Measurements from ENCODE around the gene FRMD4A. TPM values are rescaled to one million over a fixed set of nuclear protein-coding genes. Genes with fewer than 3 reads are reported as not detected.

The FRMD4A gene
- total RNA-seq, 1 donor from 2014 or later: 236 TPM

DNA sequence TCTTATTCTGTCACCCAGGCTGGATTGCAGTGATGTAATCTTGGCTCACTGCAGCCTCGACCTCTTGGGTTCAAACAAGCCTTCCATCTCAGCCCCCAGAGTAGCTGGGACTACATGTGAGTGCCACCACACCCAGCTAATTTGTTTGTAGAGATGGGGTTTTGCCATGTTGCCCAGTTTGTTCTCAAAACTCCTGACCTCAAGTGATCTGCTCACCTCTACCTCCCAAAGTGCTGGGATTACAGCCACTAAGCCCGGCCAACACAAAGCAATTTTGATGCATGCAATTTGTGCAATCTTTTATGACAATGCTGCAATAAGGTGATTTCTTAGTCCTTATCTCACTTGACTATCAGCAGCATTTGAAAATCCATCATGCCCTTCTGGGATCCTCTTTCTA lies 333.1 kb downstream of the FRMD4A start:
- Mint-ChIP-seq H3K4me1 (ENCODE audit: unreplicated experiment) (peaks cover 68% of the 10 kb centered on the region), H3K36me3 (ENCODE audit: unreplicated experiment) (peaks cover 46% of the 10 kb centered on the region), H3K27ac (ENCODE audit: unreplicated experiment) (peak overlapping the region; percentile 45), H3K9me3 (ENCODE audit: unreplicated experiment) (no peaks in the 10 kb centered on the region), H3K4me3 (ENCODE audit: unreplicated experiment) (no peak overlapping the region), H3K27me3 (ENCODE audit: unreplicated experiment) (no peaks in the 10 kb centered on the region)
- no peak for DNase-seq (ENCODE audit: extremely low spot score, unreplicated experiment)
- TF ChIP-seq CTCF (IDR thresholded peaks at IDR 0.05): no peak

DNA sequence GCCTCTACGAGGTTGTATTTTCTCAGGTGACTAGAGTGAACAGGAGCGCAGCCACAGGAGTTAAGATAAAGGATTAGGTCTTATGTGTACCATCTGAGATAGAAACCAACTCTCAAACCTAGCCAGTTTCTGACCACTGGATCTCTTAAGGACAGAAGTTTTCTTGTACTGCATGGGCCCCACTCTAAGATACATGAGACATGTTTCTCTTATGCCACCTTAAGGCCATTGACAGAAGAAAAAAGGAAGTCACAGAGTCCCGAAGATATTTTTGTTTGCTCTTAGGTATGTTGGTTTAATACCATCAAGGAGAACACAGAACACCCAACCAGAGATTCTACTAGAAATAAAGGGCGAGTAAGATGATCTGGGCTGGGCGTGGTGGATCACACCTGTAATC lies 335.8 kb downstream of the FRMD4A start:
- Mint-ChIP-seq H3K4me3 (ENCODE audit: unreplicated experiment) (no peak overlapping the region), H3K27me3 (ENCODE audit: unreplicated experiment) (no peaks in the 10 kb centered on the region), H3K27ac (ENCODE audit: unreplicated experiment) (peak overlapping the region; percentile 56), H3K36me3 (ENCODE audit: unreplicated experiment) (peaks cover 36% of the 10 kb centered on the region), H3K9me3 (ENCODE audit: unreplicated experiment) (no peaks in the 10 kb centered on the region), H3K4me1 (ENCODE audit: unreplicated experiment) (peaks cover 76% of the 10 kb centered on the region)
- no peak for DNase-seq (ENCODE audit: extremely low spot score, unreplicated experiment)
- TF ChIP-seq CTCF (IDR thresholded peaks at IDR 0.05): no peak

- Mint-ChIP-seq H3K4me3 (ENCODE audit: unreplicated experiment) (no peak overlapping the region), H3K4me1 (ENCODE audit: unreplicated experiment) (peaks cover 81% of the 10 kb centered on the region), H3K36me3 (ENCODE audit: unreplicated experiment) (peaks cover 28% of the 10 kb centered on the region), H3K27me3 (ENCODE audit: unreplicated experiment) (no peaks in the 10 kb centered on the region), H3K9me3 (ENCODE audit: unreplicated experiment) (no peaks in the 10 kb centered on the region), H3K27ac (ENCODE audit: unreplicated experiment) (peak overlapping the region; percentile 66)
- no peak for DNase-seq (ENCODE audit: extremely low spot score, unreplicated experiment)
- TF ChIP-seq CTCF (IDR thresholded peaks at IDR 0.05): no peak
Observed at GRCh38 chr10:13993673-13994089, 337.0 kb downstream of the FRMD4A start.

- TF ChIP-seq CTCF (IDR thresholded peaks at IDR 0.05): no peak
- no peak for DNase-seq (ENCODE audit: extremely low spot score, unreplicated experiment)
- Mint-ChIP-seq H3K4me3 (ENCODE audit: unreplicated experiment) (no peak overlapping the region), H3K27me3 (ENCODE audit: unreplicated experiment) (no peaks in the 10 kb centered on the region), H3K4me1 (ENCODE audit: unreplicated experiment) (peaks cover 81% of the 10 kb centered on the region), H3K9me3 (ENCODE audit: unreplicated experiment) (no peaks in the 10 kb centered on the region), H3K27ac (ENCODE audit: unreplicated experiment) (peak overlapping the region; percentile 66), H3K36me3 (ENCODE audit: unreplicated experiment) (peaks cover 28% of the 10 kb centered on the region)
Observed at GRCh38 chr10:13993169-13993568, 337.6 kb downstream of the FRMD4A start.

- H3K27me3 Mint-ChIP-seq (ENCODE audit: unreplicated experiment): no peaks in the 10 kb centered on the region
- TF ChIP-seq CTCF (IDR thresholded peaks at IDR 0.05): no peak
- no peak for DNase-seq (ENCODE audit: extremely low spot score, unreplicated experiment)
- no peaks in the 10 kb centered on the region for H3K9me3 Mint-ChIP-seq (ENCODE audit: unreplicated experiment)
- H3K27ac Mint-ChIP-seq (ENCODE audit: unreplicated experiment): peak overlapping the region; percentile 96
- peaks cover 24% of the 10 kb centered on the region for H3K36me3 Mint-ChIP-seq (ENCODE audit: unreplicated experiment)
- peaks cover 79% of the 10 kb centered on the region for H3K4me1 Mint-ChIP-seq (ENCODE audit: unreplicated experiment)
- peak overlapping the region; percentile 49 for H3K4me3 Mint-ChIP-seq (ENCODE audit: unreplicated experiment)
Observed at GRCh38 chr10:13991353-13991752, 339.4 kb downstream of the FRMD4A start.

Measured in osteocyte (in vitro differentiated cells).